Upper lobe of left lung (tissue), 6 donors: Measurements from ENCODE around the gene VAPA. TPM values are rescaled to one million over a fixed set of nuclear protein-coding genes. Genes with fewer than 3 reads are reported as not detected.

Experiments
- ATAC-seq, 2 donors: fragments of 200-7000 bp; cut with Tn5 transposase; one replicate each; pipeline ENCODE4 v1.9.1; 2022; ENCODE audit warnings: mild to moderate bottlenecking in 2 of 2, moderate library complexity in 2 of 2; ENCODE audit not compliant: low FRiP score in 2 of 2
- DNase-seq, 2 donors: peaks; one replicate each; pipeline ENCODE4 v3.0.0-alpha.2; 2019 to 2020
- H3K27ac ChIP-seq, 4 donors: fragments of 200-600 bp; sonication (generic); one replicate each; pipeline ENCODE4 v1.5.1; 2016 to 2019
- H3K27me3 ChIP-seq, 4 donors: fragments of 200-600 bp; sonication (generic); one replicate each; pipeline ENCODE4 v1.5.1; 2017 to 2019
- H3K36me3 ChIP-seq, 4 donors: fragments of 200-600 bp; sonication (generic); one replicate each; pipeline ENCODE4 v1.5.1; 2016 to 2019
- H3K4me1 ChIP-seq, 4 donors: fragments of 200-600 bp; sonication (generic); one replicate each; pipeline ENCODE4 v1.5.1; 2018 to 2019
- H3K4me3 ChIP-seq, 4 donors: fragments of 200-600 bp; sonication (generic); one replicate each; pipeline ENCODE4 v1.5.1; 2017 to 2019; ENCODE audit warnings: mild to moderate bottlenecking in 2 of 4, moderate library complexity in 1 of 4
- H3K9me3 ChIP-seq, 4 donors: fragments of 200-600 bp; sonication (generic); one replicate each; pipeline ENCODE4 v1.5.1; 2018 to 2019
- EP300 ChIP-seq, 4 donors: sonication (generic); formaldehyde crosslinking; IDR thresholded peaks; one replicate each; pipeline ENCODE4 v1.5.1; 2017; ENCODE audit warnings: antibody characterized with exemption in 4 of 4, control low read depth in 2 of 4
- POLR2A ChIP-seq, 4 donors: fragments of 450-650 bp; IDR thresholded peaks; one replicate each; pipeline ENCODE4 v1.5.1; 2016 to 2017; ENCODE audit warnings: antibody characterized with exemption in 4 of 4, mild to moderate bottlenecking in 2 of 4
- POLR2AphosphoS5 ChIP-seq, 2 donors: sonication (generic); formaldehyde crosslinking; IDR thresholded peaks; one replicate each; pipeline ENCODE4 v1.5.1; 2017; ENCODE audit warnings: antibody characterized with exemption in 2 of 2
- WGBS, 2 donors: methylation state at CpG; one replicate each; pipeline ENCODE4 v1.1.5; 2017 to 2018; 5-methylcytosine and 5-hydroxymethylcytosine counted together
- total RNA-seq, 6 donors: library from RNA; depleted of rRNA in 4 of 6; stranded (reverse); fragments of >200 nt in 4 of 6; gene quantifications; one replicate each; pipeline versions ENCODE4 v1.1.0 to v1.2.1, GENCODE V29; 2016 to 2021
- TF ChIP-seq, protein P1 (sequence below), 6 experiments: fragments of 450-650 bp in 4 of 6; fragments of 200-600 bp in 2 of 6; sonication (generic) in 2 of 6; IDR thresholded peaks; one replicate each; pipeline ENCODE4 v1.5.1; 2016 to 2019; ENCODE audit warnings: antibody characterized with exemption in 6 of 6
- donor health status: DM: no; HTN: no; CAD: no; lungs with moderate emphysema.
- donor health status: DM: no; HTN: yes; CAD: no; lungs with severe emphysema.

VAPA gene
- total RNA-seq, 6 donors from 2014 or later: 233 to 566 (median 285) TPM

DNA sequence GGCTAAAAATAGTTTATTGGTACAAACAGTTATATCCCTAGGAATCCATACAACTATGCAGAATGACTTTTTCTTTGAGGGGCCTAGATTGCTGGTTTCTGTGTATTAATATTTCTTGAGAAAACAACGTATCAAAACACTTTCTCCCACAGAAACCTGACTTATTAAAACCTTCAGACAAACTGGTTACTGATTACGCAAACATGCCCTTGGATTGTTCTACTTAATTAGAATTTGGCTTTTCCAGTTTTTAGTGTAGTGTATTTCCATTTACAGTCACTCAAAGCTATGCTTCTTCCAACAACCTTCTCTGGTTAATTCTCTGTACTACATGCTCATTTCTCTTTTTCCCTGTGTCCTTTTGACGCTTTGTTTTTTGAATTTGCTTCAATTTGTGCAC, 20.0 kb downstream of the VAPA start:
- no peak for DNase-seq
- no peak for TF ChIP-seq EP300 (IDR thresholded peaks at IDR 0.05)
- no peak for TF ChIP-seq POLR2A (IDR thresholded peaks at IDR 0.05)
- TF ChIP-seq, protein P1, sequence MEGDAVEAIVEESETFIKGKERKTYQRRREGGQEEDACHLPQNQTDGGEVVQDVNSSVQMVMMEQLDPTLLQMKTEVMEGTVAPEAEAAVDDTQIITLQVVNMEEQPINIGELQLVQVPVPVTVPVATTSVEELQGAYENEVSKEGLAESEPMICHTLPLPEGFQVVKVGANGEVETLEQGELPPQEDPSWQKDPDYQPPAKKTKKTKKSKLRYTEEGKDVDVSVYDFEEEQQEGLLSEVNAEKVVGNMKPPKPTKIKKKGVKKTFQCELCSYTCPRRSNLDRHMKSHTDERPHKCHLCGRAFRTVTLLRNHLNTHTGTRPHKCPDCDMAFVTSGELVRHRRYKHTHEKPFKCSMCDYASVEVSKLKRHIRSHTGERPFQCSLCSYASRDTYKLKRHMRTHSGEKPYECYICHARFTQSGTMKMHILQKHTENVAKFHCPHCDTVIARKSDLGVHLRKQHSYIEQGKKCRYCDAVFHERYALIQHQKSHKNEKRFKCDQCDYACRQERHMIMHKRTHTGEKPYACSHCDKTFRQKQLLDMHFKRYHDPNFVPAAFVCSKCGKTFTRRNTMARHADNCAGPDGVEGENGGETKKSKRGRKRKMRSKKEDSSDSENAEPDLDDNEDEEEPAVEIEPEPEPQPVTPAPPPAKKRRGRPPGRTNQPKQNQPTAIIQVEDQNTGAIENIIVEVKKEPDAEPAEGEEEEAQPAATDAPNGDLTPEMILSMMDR (IDR thresholded peaks at IDR 0.05): no peak
- TF ChIP-seq POLR2AphosphoS5 (IDR thresholded peaks at IDR 0.05): no peak
- Histone ChIP-seq H3K9me3 (no peaks in the 10 kb centered on the region), H3K4me1 (peaks cover 19 to 36% (median 27%) of the 10 kb centered on the region in 4 donors), H3K27ac (peak overlapping the region in 3 of 4 donors; percentile 13 to 71 (median 70)), H3K4me3 (no peak overlapping the region), H3K36me3 (peaks cover 3 to 55% (median 15%) of the 10 kb centered on the region in 4 donors), H3K27me3 (no peaks in the 10 kb centered on the region)
- no peak for ATAC-seq
- 84 to 91% methylated on average over 3 of the region's 3 CpGs for whole genome bisulfite sequencing, 2 donors

GRCh38 chr18:9934274-9934673, 20.5 kb downstream of the VAPA start:
- H3K36me3 ChIP-seq: peaks cover 3 to 58% (median 17%) of the 10 kb centered on the region in 4 donors
- no peak overlapping the region for H3K4me3 ChIP-seq
- TF ChIP-seq EP300 (IDR thresholded peaks at IDR 0.05): no peak
- TF ChIP-seq, protein P1 (IDR thresholded peaks at IDR 0.05): no peak
- no peak for TF ChIP-seq POLR2AphosphoS5 (IDR thresholded peaks at IDR 0.05)
- TF ChIP-seq POLR2A (IDR thresholded peaks at IDR 0.05): no peak
- H3K27me3 ChIP-seq: no peaks in the 10 kb centered on the region
- H3K9me3 ChIP-seq: no peaks in the 10 kb centered on the region
- peaks cover 16 to 32% (median 23%) of the 10 kb centered on the region in 4 donors for H3K4me1 ChIP-seq
- DNase-seq (no peak), ATAC-seq (no peak)
- 84 to 89% methylated on average over 3 of the region's 3 CpGs for WGBS, 2 donors
- H3K27ac ChIP-seq: peak overlapping the region in 1 of 4 donors; percentile 71

DNA sequence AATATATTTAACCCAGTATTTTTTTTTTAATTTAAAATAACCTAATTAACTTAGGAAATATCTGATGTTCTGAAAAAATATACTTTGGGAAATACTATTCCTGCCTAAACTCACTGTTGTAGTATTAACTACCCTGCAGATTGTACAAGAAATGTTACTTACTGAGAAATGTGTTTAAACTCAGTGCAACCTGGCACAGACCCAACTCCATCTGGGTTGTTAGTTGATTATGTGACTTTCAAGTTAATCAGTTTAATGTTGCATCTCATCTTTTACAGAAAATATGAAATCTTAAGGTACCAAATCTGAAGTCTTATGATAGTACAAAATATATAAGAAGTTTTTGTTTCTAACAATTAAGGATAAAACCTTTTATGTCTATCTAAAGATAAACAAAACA, 27.3 kb downstream of the VAPA start:
- DNase-seq: no peak
- TF ChIP-seq POLR2A (IDR thresholded peaks at IDR 0.05): no peak
- TF ChIP-seq, protein P1 (IDR thresholded peaks at IDR 0.05): no peak
- TF ChIP-seq EP300 (IDR thresholded peaks at IDR 0.05): no peak
- no peak for TF ChIP-seq POLR2AphosphoS5 (IDR thresholded peaks at IDR 0.05)

DNA sequence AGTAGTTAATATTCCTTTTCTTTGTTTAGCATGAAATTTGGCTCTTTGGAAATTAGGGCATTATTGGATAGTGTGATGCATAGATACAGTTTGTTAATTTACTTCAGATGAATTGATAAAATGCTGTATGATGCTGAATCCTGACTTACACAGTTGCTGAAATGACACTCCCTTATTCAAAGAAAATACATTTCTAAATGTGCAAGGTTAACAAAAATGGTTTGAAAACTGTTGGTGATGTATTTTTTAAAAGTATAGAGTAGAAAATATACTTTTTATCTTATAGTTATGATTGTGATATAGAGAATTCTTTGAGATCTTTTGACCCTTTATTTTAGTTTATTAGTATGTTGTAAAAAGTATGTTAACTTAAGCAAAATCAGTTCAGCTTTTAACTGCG, 27.8 kb downstream of the VAPA start:
- H3K4me1 ChIP-seq: peaks cover 0 to 3% (median 0%) of the 10 kb centered on the region in 4 donors
- H3K27me3 ChIP-seq: no peaks in the 10 kb centered on the region
- no peak overlapping the region for H3K27ac ChIP-seq
- H3K36me3 ChIP-seq: peaks cover 3 to 88% (median 36%) of the 10 kb centered on the region in 4 donors
- H3K9me3 ChIP-seq: no peaks in the 10 kb centered on the region
- ATAC-seq: no peak
- TF ChIP-seq, protein P1 (IDR thresholded peaks at IDR 0.05): no peak
- TF ChIP-seq POLR2AphosphoS5 (IDR thresholded peaks at IDR 0.05): no peak
- TF ChIP-seq EP300 (IDR thresholded peaks at IDR 0.05): no peak
- TF ChIP-seq POLR2A (IDR thresholded peaks at IDR 0.05): no peak
- DNase-seq: no peak
- H3K4me3 ChIP-seq: no peak overlapping the region
- WGBS, 2 donors: 91 to 97% methylated on average over 1 of the region's 1 CpG

More for the DNA sequence above, 27.3 kb downstream of the VAPA start:
- Histone ChIP-seq H3K27ac (no peak overlapping the region), H3K36me3 (peaks cover 3 to 88% (median 35%) of the 10 kb centered on the region in 4 donors), H3K27me3 (no peaks in the 10 kb centered on the region), H3K4me3 (no peak overlapping the region), H3K9me3 (no peaks in the 10 kb centered on the region), H3K4me1 (peaks cover 0 to 3% (median 0%) of the 10 kb centered on the region in 4 donors)
- no peak for ATAC-seq

DNA sequence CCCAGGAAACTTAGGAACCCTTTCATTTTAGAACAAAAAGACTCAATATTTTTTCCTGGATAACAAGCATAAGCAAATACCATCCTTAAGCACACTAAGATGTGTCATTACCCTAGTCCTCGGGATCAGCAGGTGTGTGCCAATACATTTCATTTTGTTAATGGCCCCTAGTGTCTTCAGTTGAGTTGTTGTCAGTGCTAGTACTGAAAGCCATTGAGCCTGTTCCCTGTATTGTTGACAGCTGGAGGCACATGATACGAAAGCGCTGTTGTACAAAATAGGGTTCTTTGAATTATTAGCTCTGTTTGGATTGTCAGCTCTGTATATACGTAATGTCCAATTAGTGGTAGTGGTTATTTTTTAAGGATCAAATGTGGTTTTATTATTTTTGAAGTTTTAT, 29.5 kb downstream of the VAPA start:
- ATAC-seq (no peak), DNase-seq (no peak)
- WGBS, 2 donors: 96 to 98% methylated on average over 4 of the region's 4 CpGs
- Histone ChIP-seq H3K4me3 (no peak overlapping the region), H3K9me3 (no peaks in the 10 kb centered on the region), H3K27ac (no peak overlapping the region), H3K27me3 (no peaks in the 10 kb centered on the region), H3K36me3 (peaks cover 4 to 88% (median 39%) of the 10 kb centered on the region in 4 donors), H3K4me1 (no peaks in the 10 kb centered on the region)
- TF ChIP-seq, protein P1 (IDR thresholded peaks at IDR 0.05): no peak
- TF ChIP-seq POLR2A (IDR thresholded peaks at IDR 0.05) (no peak), EP300 (IDR thresholded peaks at IDR 0.05) (no peak), POLR2AphosphoS5 (IDR thresholded peaks at IDR 0.05) (no peak)
